Activated T-cell treated with anti-CD3 and anti-CD28 coated beads, Interleukin-2, amount 50 U/mL, for 4 hours (primary cell): ENCODE measurements around the gene POLR3A. TPM values are rescaled to one million over a fixed set of nuclear protein-coding genes. Genes with fewer than 3 reads are reported as not detected.

Source experiments
- ATAC-seq, 2 donors: fragments of 200-7000 bp; cut with Tn5 transposase; one replicate each; pipeline ENCODE4 v1.10.0; 2021
- DNase-seq: peaks from one replicate; pipeline ENCODE4 v3.0.0-alpha.2; 2020
- H3K27me3 Mint-ChIP-seq: one replicate; pipeline ENCODE4 v1.8.0; 2021; ENCODE audit warnings: low read depth, mixed read lengths
- H3K36me3 Mint-ChIP-seq: one replicate; pipeline ENCODE4 v1.8.0; 2022; ENCODE audit warnings: mixed read lengths; ENCODE audit not compliant: insufficient read depth
- H3K4me1 Mint-ChIP-seq: one replicate; pipeline ENCODE4 v1.8.0; 2021; ENCODE audit warnings: low read depth, mixed read lengths
- H3K4me3 Mint-ChIP-seq: one replicate; pipeline ENCODE4 v1.8.0; 2021; ENCODE audit warnings: mild to moderate bottlenecking, moderate library complexity, mixed read lengths
- H3K9me3 Mint-ChIP-seq: one replicate; pipeline ENCODE4 v1.8.0; 2021; ENCODE audit warnings: mixed read lengths
- total RNA-seq, 3 donors: library from RNA; stranded (reverse); gene quantifications; one replicate each; pipeline ENCODE4 v1.2.1, GENCODE V29; 2021

Gene POLR3A
- total RNA-seq, 3 donors from 2014 or later: 30.7 to 33.7 (median 31.0) TPM

DNA sequence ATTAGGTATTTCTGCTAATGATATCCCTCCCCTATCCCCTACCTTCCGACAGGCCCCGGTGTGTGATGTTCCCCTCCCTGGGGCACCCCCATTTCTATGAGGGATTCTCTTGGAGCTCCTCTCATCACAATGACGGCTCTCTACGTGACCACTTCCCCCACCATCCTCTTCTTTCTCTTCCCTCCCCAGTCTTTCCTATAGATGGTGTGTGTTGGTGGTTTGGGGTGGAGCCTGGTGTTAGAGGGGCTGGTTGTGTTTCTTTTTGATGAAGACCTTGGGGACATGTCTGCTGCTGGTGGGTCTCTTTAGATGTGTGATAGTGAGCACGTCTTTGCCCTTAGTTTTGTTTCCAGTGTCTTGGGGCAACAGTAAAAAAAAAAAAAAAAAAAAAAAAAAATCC is 33.0 kb upstream of the POLR3A start:
- no peaks in the 10 kb centered on the region for H3K27me3 Mint-ChIP-seq
- peaks cover 4% of the 10 kb centered on the region for H3K4me1 Mint-ChIP-seq
- DNase-seq (no peak), ATAC-seq (no peak)
- H3K9me3 Mint-ChIP-seq: no peaks in the 10 kb centered on the region
- H3K36me3 Mint-ChIP-seq: no peaks in the 10 kb centered on the region
- H3K4me3 Mint-ChIP-seq: no peak overlapping the region

DNA sequence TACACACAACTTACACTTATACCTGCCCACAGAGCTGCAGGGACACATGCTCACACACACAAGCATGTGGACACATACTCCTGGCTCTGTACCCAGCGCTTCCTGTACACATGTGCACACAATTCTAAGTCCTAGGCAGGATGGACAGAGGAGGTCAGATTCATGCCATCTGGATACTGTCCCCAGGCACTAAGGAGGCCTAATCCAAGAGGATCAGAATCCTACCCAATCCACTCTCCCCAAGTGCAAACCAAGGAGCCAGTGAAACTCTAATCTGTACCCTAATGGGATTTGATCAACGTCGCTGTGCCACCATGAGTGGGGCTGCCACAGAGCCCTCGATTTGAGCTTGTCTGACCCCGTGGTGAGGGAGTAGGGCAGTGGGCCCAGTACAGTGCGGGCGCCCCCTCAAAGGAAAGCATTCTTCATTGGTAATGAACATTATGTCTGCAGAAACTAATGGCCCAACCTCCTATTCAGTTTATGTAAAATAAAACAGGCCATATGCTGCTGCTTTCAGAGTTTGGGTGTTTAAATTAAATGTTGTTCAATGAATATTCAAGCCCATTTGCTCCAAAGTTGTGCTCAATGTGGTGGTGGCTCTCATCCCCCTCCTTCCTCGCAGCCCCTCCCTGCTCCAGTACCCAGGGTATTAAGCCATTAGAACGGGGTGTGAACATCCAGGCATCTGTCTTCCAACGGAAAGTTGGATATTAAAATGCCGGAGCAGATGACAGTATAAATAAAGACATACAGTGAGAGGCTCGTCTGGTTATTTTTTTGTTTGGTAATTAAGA is 30.8 kb upstream of the POLR3A start:
- no peak overlapping the region for H3K4me3 Mint-ChIP-seq
- DNase-seq (no peak), ATAC-seq (no peak)
- no peaks in the 10 kb centered on the region for H3K27me3 Mint-ChIP-seq
- H3K4me1 Mint-ChIP-seq: peaks cover 4% of the 10 kb centered on the region
- H3K9me3 Mint-ChIP-seq: no peaks in the 10 kb centered on the region
- peaks cover 9% of the 10 kb centered on the region for H3K36me3 Mint-ChIP-seq

DNA sequence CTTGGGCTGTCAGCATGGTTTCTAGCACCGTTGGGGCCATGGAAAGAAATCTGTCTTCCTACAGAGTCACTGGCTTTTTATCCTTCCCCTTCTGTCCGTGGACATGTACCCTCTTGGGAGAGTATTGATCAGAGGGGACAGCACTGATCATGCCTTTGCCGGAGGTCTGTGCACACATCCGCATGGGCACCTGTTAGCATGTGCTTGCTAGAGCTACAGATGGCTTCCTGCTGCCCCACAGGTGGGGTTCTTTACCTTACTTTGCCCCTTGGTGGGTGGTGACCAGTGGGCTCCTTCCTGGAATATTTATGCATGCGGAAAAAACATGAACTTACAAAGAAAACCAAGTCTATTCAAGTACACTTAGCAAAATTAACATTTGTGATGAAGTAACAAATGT is 29.2 kb upstream of the POLR3A start:
- Mint-ChIP-seq H3K4me3 (no peak overlapping the region), H3K27me3 (no peaks in the 10 kb centered on the region), H3K4me1 (peaks cover 4% of the 10 kb centered on the region), H3K9me3 (no peaks in the 10 kb centered on the region), H3K36me3 (peaks cover 17% of the 10 kb centered on the region)
- ATAC-seq: no peak
- DNase-seq: no peak

DNA sequence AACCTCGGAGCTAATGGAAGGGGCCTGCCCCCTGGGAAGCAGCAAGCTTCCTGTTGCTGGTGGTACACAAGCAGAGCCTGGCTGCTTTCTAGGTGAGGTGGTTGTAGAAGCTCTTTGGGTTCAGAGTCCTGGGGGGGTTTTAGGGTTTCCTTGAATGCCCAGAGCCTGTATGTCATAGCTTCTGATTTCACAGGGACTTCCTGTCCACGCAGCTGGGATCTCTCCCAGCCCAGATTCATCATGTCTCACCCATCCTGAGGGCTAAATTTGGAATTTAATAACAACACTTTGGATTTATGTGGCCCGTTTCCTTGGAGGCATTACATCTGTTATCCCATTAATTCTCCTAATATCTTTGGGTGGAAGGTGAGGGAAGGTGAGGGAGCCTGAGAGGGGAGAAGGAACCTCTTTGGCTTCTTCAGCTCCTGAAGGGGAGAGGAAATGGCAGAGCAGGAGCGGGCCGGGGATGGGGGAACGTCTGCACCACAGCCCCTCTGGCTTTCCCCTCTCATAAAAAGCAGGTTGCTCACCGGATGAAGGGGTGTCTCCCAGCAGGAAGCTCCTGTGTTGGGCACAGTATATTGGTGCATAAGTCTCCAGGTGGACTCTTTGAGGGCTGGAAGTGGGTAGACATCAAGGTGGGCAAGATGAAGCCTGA is 24.0 kb upstream of the POLR3A start:
- Mint-ChIP-seq H3K27me3 (no peaks in the 10 kb centered on the region), H3K4me1 (no peaks in the 10 kb centered on the region), H3K36me3 (peaks cover 23% of the 10 kb centered on the region), H3K9me3 (no peaks in the 10 kb centered on the region), H3K4me3 (no peak overlapping the region)
- ATAC-seq: no peak
- no peak for DNase-seq

DNA sequence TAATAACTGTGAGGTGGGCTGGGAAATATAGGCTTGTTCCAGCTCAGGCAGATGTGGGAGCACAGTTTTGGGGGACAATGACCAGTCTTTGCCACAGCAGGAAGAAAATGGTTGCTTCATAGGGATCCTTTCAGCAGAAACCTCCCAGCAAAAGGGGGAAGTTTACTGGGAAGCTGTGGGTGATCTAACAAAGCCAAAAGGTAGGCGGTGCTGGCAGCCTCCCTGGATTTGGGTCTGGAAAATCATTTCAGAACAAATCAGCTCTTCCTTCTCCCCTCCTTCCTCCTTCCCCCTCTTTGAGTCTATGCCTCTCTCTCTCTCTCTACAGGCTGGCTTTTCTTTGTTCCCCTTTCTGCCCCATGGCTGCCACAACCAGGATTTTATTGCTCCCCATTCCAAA is 20.5 kb upstream of the POLR3A start:
- H3K4me1 Mint-ChIP-seq: peaks cover 11% of the 10 kb centered on the region
- H3K9me3 Mint-ChIP-seq: no peaks in the 10 kb centered on the region
- no peak for ATAC-seq
- no peak for DNase-seq
- H3K27me3 Mint-ChIP-seq: no peaks in the 10 kb centered on the region
- H3K4me3 Mint-ChIP-seq: no peak overlapping the region
- H3K36me3 Mint-ChIP-seq: peaks cover 11% of the 10 kb centered on the region

DNA sequence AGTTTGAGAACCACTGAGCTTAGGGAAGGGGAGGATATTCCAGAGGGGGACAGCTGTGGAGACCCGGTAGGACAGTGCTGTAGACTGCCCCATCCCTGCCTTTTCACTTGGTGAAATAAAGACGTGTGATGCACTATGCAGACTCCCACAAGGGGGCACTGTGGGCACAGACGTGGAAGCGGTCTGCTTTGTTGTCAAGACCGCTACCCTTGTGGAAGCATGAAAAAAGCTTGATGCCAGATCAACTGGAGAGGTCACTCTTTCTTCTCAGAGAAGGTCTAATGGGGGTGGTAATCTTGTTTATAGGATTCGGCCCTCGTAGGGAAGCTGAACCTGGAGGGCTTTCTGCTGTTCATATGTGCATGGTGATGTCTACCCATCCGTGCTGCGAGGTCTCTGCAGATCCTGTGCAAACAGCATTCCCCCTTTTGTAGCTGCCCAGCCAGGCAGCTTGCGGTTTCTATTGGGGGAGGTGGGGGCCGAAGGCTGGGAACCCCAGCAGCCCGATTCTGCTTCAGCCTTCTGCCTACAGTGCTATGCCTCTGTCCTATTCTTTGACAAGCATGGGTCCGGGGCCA is 18.1 kb upstream of the POLR3A start:
- DNase-seq: peak; percentile 78
- peaks cover 8% of the 10 kb centered on the region for H3K36me3 Mint-ChIP-seq
- peaks cover 19% of the 10 kb centered on the region for H3K4me1 Mint-ChIP-seq
- no peaks in the 10 kb centered on the region for H3K9me3 Mint-ChIP-seq
- no peaks in the 10 kb centered on the region for H3K27me3 Mint-ChIP-seq
- H3K4me3 Mint-ChIP-seq: no peak overlapping the region
- peak; percentile 68 to 69 for ATAC-seq

DNA sequence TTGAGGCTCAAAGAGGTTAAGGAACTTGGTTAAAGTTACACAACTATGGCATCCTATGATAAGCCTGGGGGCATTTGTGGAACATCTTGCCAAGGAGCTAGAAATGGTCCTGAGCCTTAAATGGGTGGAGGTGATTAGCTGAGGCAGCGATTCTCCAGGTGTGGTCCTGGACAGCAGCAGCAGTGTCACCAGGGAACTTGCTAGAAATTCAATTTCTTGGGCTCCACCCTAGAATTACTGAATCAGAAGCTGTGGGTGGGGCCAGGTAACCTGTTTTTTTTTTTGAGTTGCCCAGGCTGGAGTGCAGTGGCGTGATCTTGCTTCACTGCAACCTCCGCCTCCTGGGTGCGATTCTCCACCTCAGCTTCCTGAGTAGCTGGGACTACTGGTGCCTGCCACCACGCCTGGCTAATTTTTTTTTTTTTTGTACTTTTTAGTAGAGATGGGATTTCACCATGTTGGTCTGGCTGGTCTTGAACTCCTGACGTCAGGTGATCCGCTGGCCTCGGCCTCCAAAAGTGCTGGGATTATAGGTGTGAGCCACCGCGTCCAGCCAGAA is 17.5 kb upstream of the POLR3A start:
- peaks cover 19% of the 10 kb centered on the region for H3K4me1 Mint-ChIP-seq
- H3K4me3 Mint-ChIP-seq: no peak overlapping the region
- no peaks in the 10 kb centered on the region for H3K9me3 Mint-ChIP-seq
- no peaks in the 10 kb centered on the region for H3K27me3 Mint-ChIP-seq
- ATAC-seq (no peak), DNase-seq (no peak)
- H3K36me3 Mint-ChIP-seq: peaks cover 12% of the 10 kb centered on the region

DNA sequence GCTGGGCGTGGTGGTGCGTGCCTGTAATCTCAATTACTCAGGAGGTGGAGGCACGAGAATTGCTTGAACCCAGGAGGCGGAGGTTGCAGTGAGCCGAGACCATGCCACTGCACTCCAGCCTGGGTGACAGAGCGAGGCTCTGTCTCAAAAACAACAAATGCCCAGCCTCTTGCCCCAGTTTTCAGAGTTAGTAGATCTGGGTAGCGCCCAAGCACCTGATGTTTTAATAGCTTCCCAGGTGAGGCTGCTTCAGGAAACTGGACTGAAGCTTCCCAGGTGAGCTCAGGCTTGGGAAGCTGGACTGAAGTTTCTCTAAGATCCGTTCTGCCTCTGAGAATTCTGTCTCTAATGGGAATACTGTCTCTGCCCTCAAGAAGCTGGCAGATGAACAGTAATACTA is 16.5 kb upstream of the POLR3A start:
- Mint-ChIP-seq H3K4me1 (peaks cover 28% of the 10 kb centered on the region), H3K4me3 (no peak overlapping the region), H3K9me3 (no peaks in the 10 kb centered on the region), H3K36me3 (peaks cover 21% of the 10 kb centered on the region), H3K27me3 (no peaks in the 10 kb centered on the region)
- DNase-seq (no peak), ATAC-seq (no peak)

DNA sequence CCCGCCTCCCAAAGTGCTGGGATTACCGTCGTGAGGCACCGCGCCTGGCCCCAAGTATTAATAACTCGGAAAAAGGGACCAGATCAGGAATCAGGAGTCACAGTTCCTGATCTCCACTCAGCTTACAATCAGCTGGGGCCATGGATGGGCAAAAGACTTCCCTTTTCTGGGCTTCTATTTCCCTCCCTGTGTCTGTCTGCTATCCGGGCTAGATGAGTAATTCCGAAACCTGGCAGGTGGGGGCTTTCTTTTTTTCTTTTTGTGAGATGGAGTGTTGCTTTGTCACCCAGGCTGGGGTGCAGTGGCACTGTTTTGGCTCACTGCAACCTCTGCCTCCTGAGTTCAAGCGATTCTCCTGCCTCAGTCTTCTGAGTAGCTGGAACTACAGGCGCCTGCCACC is 15.9 kb upstream of the POLR3A start:
- Mint-ChIP-seq H3K9me3 (no peaks in the 10 kb centered on the region), H3K4me1 (peaks cover 33% of the 10 kb centered on the region), H3K36me3 (peaks cover 27% of the 10 kb centered on the region), H3K27me3 (no peaks in the 10 kb centered on the region), H3K4me3 (no peak overlapping the region)
- no peak for ATAC-seq
- no peak for DNase-seq

DNA sequence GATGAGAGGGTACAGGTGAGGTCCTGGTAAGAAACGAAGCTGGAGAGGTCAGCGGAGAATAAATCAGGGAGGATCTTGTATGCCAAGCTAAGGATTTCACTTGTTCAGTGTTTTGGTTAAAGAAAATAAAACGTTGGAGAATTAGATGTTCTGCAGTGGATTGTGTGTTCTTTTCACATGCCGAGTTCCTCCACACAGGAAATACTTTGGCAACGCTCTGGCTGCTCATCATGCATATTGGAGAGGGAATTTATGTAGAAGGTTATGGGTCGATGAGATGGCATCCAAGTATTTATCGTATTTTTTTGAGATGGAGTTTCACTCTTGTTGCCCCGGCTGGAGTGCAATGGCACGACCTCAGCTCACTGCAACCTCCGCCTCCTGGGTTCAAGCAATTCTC is 15.4 kb upstream of the POLR3A start:
- no peaks in the 10 kb centered on the region for H3K27me3 Mint-ChIP-seq
- H3K4me1 Mint-ChIP-seq: peaks cover 37% of the 10 kb centered on the region
- no peak overlapping the region for H3K4me3 Mint-ChIP-seq
- ATAC-seq: no peak
- H3K9me3 Mint-ChIP-seq: no peaks in the 10 kb centered on the region
- DNase-seq: no peak
- peaks cover 29% of the 10 kb centered on the region for H3K36me3 Mint-ChIP-seq

DNA sequence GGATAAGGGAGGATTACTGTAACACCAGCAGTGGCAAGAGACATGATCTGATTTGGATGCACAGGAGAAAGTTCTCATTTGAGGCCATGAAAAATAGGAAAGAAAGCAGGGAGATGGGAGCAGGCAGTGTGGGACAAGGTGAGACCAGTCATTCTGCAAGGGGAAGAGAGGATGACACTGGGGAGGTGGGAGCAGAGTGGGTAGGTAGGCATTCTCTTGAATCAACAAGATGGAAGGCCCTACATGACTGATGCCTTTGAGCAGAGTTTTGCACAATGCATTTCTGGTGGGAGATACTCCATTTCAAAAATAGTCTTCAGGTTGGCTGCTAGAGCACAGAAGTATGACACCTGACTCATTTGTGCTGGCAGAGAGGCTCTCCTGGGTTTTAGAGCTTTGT is 14.9 kb upstream of the POLR3A start:
- Mint-ChIP-seq H3K36me3 (peaks cover 34% of the 10 kb centered on the region), H3K4me3 (no peak overlapping the region), H3K9me3 (no peaks in the 10 kb centered on the region), H3K4me1 (peaks cover 42% of the 10 kb centered on the region), H3K27me3 (no peaks in the 10 kb centered on the region)
- no peak for DNase-seq
- no peak for ATAC-seq

DNA sequence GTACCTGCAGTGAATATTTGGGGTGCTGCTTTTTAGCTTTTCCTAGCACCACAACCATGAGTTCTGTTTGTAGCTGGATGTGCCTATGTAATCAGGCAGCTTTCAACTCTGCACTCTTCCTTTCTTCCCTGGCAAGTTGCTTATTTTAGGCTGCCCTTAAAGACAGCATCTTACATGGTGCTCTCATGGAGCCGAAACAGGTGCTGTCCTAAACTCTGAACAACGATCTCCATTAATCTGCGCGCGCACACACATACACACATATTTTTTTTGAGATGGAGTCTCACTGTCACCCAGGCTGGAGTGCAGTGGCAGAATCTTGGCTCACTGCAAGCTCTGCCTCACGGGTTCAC is 13.4 kb upstream of the POLR3A start:
- Mint-ChIP-seq H3K4me1 (peaks cover 52% of the 10 kb centered on the region), H3K36me3 (peaks cover 44% of the 10 kb centered on the region), H3K4me3 (no peak overlapping the region), H3K9me3 (no peaks in the 10 kb centered on the region), H3K27me3 (no peaks in the 10 kb centered on the region)
- ATAC-seq (peak in 1 of 2 donors; percentile 1), DNase-seq (no peak)

DNA sequence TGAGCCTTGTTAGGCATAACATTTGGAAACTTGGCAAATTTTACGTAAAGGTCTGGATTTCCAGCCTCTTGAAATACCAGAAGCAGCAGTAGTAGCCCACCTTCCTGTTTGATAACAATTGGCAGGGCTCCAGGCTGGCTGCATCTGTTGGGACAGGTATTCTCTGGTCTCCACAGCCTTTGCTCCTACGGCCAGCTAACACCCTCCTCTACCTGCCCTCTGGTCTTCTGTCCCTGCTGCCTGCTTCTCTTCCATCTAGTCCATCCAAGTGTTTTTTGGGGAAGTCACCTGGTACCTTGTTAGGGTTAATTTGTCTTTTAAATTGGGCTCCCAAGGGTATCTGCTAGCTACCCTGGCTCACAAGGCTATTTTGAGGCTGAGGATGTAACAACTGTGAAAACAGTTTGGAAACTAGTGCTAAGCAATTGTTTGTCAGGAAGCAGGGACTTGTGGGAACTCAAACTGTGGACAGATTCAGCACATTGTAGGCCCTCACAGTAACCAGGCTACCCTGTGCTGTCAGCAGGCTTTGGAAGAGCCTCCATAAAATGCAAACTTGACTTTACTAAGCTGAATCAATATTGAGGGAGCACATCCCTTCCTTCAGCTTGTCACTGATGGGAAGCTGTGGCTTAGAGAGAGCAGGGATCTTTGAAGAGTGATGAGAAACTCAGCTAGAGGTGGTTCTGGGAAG is 12.9 kb upstream of the POLR3A start:
- Mint-ChIP-seq H3K4me1 (peaks cover 54% of the 10 kb centered on the region), H3K9me3 (no peaks in the 10 kb centered on the region), H3K4me3 (no peak overlapping the region), H3K27me3 (no peaks in the 10 kb centered on the region), H3K36me3 (peaks cover 47% of the 10 kb centered on the region)
- DNase-seq (no peak), ATAC-seq (peak; percentile 16 to 20)
